Tibial artery (tissue), 4 donors: ENCODE measurements around the gene DUSP11.

ENCODE experiments used
- DNase-seq, 2 donors: peaks; one replicate each; pipeline ENCODE4 v3.0.0-alpha.2; 2019
- H3K27ac ChIP-seq, 2 donors: fragments of 200-600 bp; sonication (generic) in 1 of 2; 1 replicate in 1 of 2; 2 replicates in 1 of 2; pipeline ENCODE4 v1.5.1; 2018 to 2019; ENCODE audit warnings: mild to moderate bottlenecking in 1 of 2
- H3K27me3 ChIP-seq, 2 donors: fragments of 200-600 bp; sonication (generic) in 1 of 2; one replicate each; pipeline versions ENCODE4 v1.5.1 to v1.6.0; 2016 to 2019
- H3K36me3 ChIP-seq, 3 donors: fragments of 200-600 bp; sonication (generic) in 2 of 3; one replicate each; pipeline ENCODE4 v1.5.1; 2016 to 2019; ENCODE audit warnings: mild to moderate bottlenecking in 2 of 3
- H3K4me1 ChIP-seq, 4 donors: fragments of 200-600 bp; sonication (generic) in 2 of 4; 1 replicate in 3 of 4; 2 replicates in 1 of 4; pipeline ENCODE4 v1.5.1; 2016 to 2019
- H3K4me3 ChIP-seq, 2 donors: fragments of 200-600 bp; sonication (generic) in 1 of 2; 1 replicate in 1 of 2; 2 replicates in 1 of 2; pipeline ENCODE4 v1.5.1; 2018 to 2019; ENCODE audit warnings: mild to moderate bottlenecking in 2 of 2
- H3K9me3 ChIP-seq, 3 donors: fragments of 200-600 bp; sonication (generic) in 1 of 3; one replicate each; pipeline ENCODE4 v1.5.1; 2016 to 2019
- intact Hi-C: fragments of 100-400 bp; cut with DNase I; formaldehyde crosslinking; loops from one replicate; pipeline ENCODE4 v1.15.0; 2023; ENCODE audit warnings: low total_unique reads
- TF ChIP-seq, protein P1 (sequence below), 2 experiments: fragments of 200-600 bp in 1 of 2; fragments of 450-650 bp in 1 of 2; IDR thresholded peaks; one replicate each; pipeline ENCODE4 v1.5.1; 2017 to 2019; ENCODE audit warnings: antibody characterized with exemption in 2 of 2, mild to moderate bottlenecking in 1 of 2, moderate library complexity in 1 of 2

The DUSP11 gene

DNA sequence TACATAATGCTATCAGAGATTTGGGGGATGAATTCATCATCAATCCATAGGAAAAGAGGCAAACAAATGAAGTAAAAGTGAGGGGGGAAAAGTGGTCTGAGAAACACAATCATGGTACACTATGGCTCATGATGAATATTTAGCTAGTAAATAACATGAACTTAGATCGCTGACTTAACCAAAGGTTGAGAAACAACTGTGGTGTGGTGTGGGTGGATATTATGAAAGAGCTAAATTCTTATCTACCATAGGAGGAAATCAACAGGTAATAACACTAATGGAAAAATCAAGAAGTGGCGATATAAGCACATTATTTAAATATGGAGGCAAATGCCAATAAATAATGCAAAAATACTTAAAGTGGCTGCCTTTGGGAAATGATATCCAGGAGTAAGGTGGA lies 30.6 kb downstream of the DUSP11 start:
- no peak for DNase-seq
- H3K27ac ChIP-seq = no peak overlapping the region
- no peaks in the 10 kb centered on the region for H3K9me3 ChIP-seq
- H3K27me3 ChIP-seq = no peaks in the 10 kb centered on the region
- TF ChIP-seq, protein P1, sequence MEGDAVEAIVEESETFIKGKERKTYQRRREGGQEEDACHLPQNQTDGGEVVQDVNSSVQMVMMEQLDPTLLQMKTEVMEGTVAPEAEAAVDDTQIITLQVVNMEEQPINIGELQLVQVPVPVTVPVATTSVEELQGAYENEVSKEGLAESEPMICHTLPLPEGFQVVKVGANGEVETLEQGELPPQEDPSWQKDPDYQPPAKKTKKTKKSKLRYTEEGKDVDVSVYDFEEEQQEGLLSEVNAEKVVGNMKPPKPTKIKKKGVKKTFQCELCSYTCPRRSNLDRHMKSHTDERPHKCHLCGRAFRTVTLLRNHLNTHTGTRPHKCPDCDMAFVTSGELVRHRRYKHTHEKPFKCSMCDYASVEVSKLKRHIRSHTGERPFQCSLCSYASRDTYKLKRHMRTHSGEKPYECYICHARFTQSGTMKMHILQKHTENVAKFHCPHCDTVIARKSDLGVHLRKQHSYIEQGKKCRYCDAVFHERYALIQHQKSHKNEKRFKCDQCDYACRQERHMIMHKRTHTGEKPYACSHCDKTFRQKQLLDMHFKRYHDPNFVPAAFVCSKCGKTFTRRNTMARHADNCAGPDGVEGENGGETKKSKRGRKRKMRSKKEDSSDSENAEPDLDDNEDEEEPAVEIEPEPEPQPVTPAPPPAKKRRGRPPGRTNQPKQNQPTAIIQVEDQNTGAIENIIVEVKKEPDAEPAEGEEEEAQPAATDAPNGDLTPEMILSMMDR (IDR thresholded peaks at IDR 0.05) = no peak
- no peaks in the 10 kb centered on the region for H3K4me1 ChIP-seq
- peaks cover 31 to 55% (median 33%) of the 10 kb centered on the region in 3 donors for H3K36me3 ChIP-seq
- H3K4me3 ChIP-seq = no peak overlapping the region
- intact Hi-C loops = no loop called here

DNA sequence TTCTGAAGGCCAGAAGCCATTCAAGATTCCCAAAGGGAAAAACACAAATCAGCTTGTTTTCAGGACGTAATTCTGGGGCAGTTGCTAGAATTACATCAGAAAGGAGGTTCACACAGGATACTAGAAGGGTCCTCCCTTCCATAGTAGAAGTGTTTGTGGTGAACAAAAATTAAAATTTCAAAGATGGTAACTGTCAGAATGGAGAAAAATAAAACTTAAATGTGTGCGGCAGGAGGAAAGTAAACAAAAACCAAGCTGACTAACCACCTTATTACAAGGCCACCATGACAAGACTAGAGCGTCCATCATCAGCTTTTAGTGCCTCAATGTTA lies 33.1 kb downstream of the DUSP11 start:
- Histone ChIP-seq H3K36me3 (peaks cover 18 to 49% (median 39%) of the 10 kb centered on the region in 3 donors), H3K4me3 (no peak overlapping the region), H3K9me3 (no peaks in the 10 kb centered on the region), H3K4me1 (no peaks in the 10 kb centered on the region), H3K27ac (no peak overlapping the region), H3K27me3 (no peaks in the 10 kb centered on the region)
- no peak for DNase-seq
- TF ChIP-seq, protein P1 (IDR thresholded peaks at IDR 0.05) = no peak
- intact Hi-C loops = no loop called here

DNA sequence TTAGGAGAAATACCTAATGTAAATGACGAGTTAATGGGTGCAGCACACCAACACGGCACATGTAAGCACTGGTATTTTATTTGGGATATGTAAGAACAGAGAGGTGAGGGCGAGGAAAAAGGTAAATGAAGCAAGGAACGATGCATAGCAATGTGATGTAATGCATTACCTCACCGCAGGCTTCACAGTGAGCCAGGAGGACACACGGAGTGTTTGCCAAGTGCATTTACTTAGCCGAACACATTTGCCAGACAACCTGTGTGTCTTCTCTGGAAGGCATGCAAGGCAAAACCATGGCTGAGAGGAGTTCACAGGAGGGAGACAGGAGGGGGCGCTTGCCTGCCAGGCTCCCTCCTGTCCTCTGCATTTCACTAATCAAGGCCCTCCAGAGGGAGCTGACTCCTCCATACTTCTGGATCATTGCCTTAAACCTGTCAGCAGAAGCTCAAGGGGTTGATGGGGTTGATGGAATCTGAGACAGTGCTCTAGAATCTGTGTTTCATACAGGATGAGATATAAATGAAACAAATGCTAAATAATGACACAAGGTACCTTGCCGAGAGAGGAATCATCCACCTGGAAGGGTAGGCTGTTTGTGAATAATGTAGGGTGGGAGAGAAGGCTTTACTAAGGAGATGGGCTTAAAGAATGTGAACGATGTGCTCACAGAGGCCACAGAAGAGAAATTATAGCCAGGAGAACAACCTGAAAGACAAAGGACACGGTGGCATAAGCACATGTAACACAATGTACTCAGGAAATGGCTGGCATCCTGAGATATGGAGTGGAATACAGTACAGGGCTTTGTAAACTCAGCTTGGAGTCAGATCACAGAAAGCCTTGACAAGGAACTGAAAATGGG lies 33.7 kb downstream of the DUSP11 start:
- TF ChIP-seq, protein P1 (IDR thresholded peaks at IDR 0.05) = no peak
- DNase-seq = no peak
- intact Hi-C loops = no loop called here
- Histone ChIP-seq H3K9me3 (no peaks in the 10 kb centered on the region), H3K27ac (no peak overlapping the region), H3K4me3 (no peak overlapping the region), H3K4me1 (no peaks in the 10 kb centered on the region), H3K27me3 (no peaks in the 10 kb centered on the region), H3K36me3 (peaks cover 18 to 51% (median 41%) of the 10 kb centered on the region in 3 donors)

DNA sequence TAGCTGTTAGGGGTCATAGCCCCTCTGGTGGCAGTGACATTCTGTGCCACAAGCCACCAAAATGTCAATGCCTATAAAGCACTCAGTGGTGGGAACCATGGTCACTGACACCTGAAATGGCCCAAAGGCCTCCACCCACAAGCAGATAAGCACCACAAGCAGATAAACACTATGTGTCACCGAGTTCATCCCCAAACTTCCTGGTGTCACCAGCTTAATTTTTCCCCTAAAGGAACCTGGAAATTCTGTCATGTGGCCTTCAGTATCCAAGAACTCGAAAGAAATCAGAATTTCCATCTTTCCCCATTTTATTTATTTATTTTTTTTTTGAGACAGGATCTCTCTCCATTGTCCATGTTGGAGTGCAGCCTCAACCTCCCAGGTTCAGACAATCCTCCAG lies 39.1 kb downstream of the DUSP11 start:
- Histone ChIP-seq H3K4me3 (no peak overlapping the region), H3K9me3 (no peaks in the 10 kb centered on the region), H3K27me3 (no peaks in the 10 kb centered on the region), H3K4me1 (peaks cover 0 to 15% (median 9%) of the 10 kb centered on the region in 4 donors), H3K27ac (no peak overlapping the region), H3K36me3 (peaks cover 10 to 40% (median 35%) of the 10 kb centered on the region in 3 donors)
- TF ChIP-seq, protein P1 (IDR thresholded peaks at IDR 0.05) = no peak
- DNase-seq = peak in 1 of 2 donors; percentile 43
- intact Hi-C loops = no loop called here

DNA sequence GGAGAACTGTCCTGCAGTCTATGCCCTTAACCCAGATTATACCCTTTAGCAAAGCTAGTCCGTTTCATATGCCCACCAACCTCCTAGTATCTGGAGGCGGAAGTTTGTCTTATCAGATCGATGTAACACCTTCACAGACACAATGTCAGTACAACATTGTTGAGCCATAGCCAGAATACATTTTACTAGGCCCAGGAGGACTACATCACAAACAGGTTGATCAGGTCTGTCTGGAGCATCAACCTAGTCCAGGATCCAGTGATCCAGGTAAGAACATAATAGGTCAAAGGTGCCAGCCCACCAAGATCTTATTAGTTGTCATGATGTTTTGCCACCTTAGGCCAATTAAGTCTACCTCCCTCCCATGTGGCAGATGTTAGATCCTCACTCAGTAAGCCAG lies 40.8 kb downstream of the DUSP11 start:
- DNase-seq = peak in 1 of 2 donors; percentile 12
- TF ChIP-seq, protein P1 (IDR thresholded peaks at IDR 0.05) = no peak
- no peaks in the 10 kb centered on the region for H3K27me3 ChIP-seq
- H3K36me3 ChIP-seq = peaks cover 0 to 40% (median 23%) of the 10 kb centered on the region in 3 donors
- peaks cover 0 to 15% (median 9%) of the 10 kb centered on the region in 4 donors for H3K4me1 ChIP-seq
- no peak overlapping the region for H3K4me3 ChIP-seq
- H3K27ac ChIP-seq = no peak overlapping the region
- intact Hi-C loops = no loop called here
- H3K9me3 ChIP-seq = no peaks in the 10 kb centered on the region
